DMS53 treated with DMSO at 0.1 percent for 48 hours (cell line): Measurements from ENCODE around the gene SPECC1.
"Not testable (repeated sequence)": the region's sequence is repeated elsewhere in the genome, so short reads cannot be mapped to it uniquely, and the experiment has no call there.

ENCODE experiments used
- DNase-seq: peaks from one replicate; lab custom pipeline; 2025; ENCODE audit not compliant: unreplicated experiment; lab: John Stamatoyannopoulos, UW

Gene SPECC1

GRCh38 chr17:20071824-20072691, 62.9 kb downstream of the SPECC1 start:
- DNase-seq: no peak

- no peak for DNase-seq
Observed at GRCh38 chr17:20072692-20072992, 63.5 kb downstream of the SPECC1 start.

- no peak for DNase-seq
Observed at GRCh38 chr17:20073055-20073979, 64.2 kb downstream of the SPECC1 start.

- no peak for DNase-seq
Observed at GRCh38 chr17:20074001-20074400, 64.8 kb downstream of the SPECC1 start.

GRCh38 chr17:20074489-20074888, 65.3 kb downstream of the SPECC1 start:
- DNase-seq: no peak

- DNase-seq: not testable (repeated sequence)
Observed at GRCh38 chr17:20076137-20076536, 67.0 kb downstream of the SPECC1 start.

- no peak for DNase-seq
Observed at GRCh38 chr17:20077978-20078685, 69.0 kb downstream of the SPECC1 start.

- no peak for DNase-seq
Observed at GRCh38 chr17:20080513-20080912, 71.4 kb downstream of the SPECC1 start.

GRCh38 chr17:20083156-20083859, 74.1 kb downstream of the SPECC1 start:
- no peak for DNase-seq

GRCh38 chr17:20084621-20085282, 75.6 kb downstream of the SPECC1 start:
- DNase-seq: no peak

- no peak for DNase-seq
Observed at GRCh38 chr17:20085283-20085845, 76.2 kb downstream of the SPECC1 start.

GRCh38 chr17:20086416-20087076, 77.4 kb downstream of the SPECC1 start:
- DNase-seq: no peak

- DNase-seq: no peak
Observed at GRCh38 chr17:20087538-20088250, 78.5 kb downstream of the SPECC1 start.

- DNase-seq: no peak
Observed at GRCh38 chr17:20089756-20090547, 80.8 kb downstream of the SPECC1 start.

GRCh38 chr17:20091174-20092029, 82.2 kb downstream of the SPECC1 start:
- DNase-seq: no peak

GRCh38 chr17:20092261-20092867, 83.2 kb downstream of the SPECC1 start:
- DNase-seq: peak; percentile 30
